ENCODE measurements around the gene MRPL45. TPM values are rescaled to one million over a fixed set of nuclear protein-coding genes. Genes with fewer than 3 reads are reported as not detected.

The MRPL45 gene
- total and polyA plus RNA-seq, 10 of the 15 experiments (the other 5 are each of a cell fraction or from before 2014, with no cell fraction given) = 37.5 to 128 (median 59.6) TPM

GRCh38 chr17:38363016-38363415, 66.0 kb downstream of the MRPL45 start:
- WGBS (ENCODE audit: insufficient coverage, insufficient replicate concordance, low lambda C conversion rate, missing lambda C conversion rate) = 100% methylated on average over 5 of the region's 5 CpGs
- TF ChIP-seq NFYB (IDR thresholded peaks at IDR 0.05; ENCODE audit: insufficient read depth, low read depth, low read length) (no peak), USF1 (IDR thresholded peaks at IDR 0.05; ENCODE audit: borderline replicate concordance, extremely low read length, insufficient read depth, low read depth, low read length) (no peak)
- Histone ChIP-seq H3K36me3 (ENCODE audit: control insufficient read depth in 2 of 2, insufficient read depth in 2 of 2, low read length in 1 of 2) (peaks cover 0 to 5% of the 10 kb centered on the region in 2 experiments; a peak in 3 of 4 replicates), H3K4me1 (ENCODE audit: control insufficient read depth, insufficient read depth, low read length) (no peaks in the 10 kb centered on the region), H4K20me1 (ENCODE audit: control insufficient read depth, insufficient read depth) (no peaks in the 10 kb centered on the region), H2AFZ (ENCODE audit: control insufficient read depth, low read depth, low read length) (no peak overlapping the region), H3K27ac (ENCODE audit: control insufficient read depth, insufficient read depth) (no peak overlapping the region), H3K9me3 (replicated peaks; ENCODE audit: control insufficient read depth, insufficient read depth, low read length) (no peaks in the 10 kb centered on the region), H3K4me2 (ENCODE audit: control insufficient read depth, insufficient read depth) (no peak overlapping the region), H3K9ac (ENCODE audit: control insufficient read depth, insufficient read depth, low read length) (no peak overlapping the region), H3K79me2 (ENCODE audit: control insufficient read depth, insufficient read depth, low read length) (no peaks in the 10 kb centered on the region), H3K4me3 (no peak overlapping the region), H3K27me3 (replicated peaks in 1 of 2; ENCODE audit: control insufficient read depth in 2 of 2, insufficient read depth in 2 of 2, low read length in 1 of 2) (no peaks in the 10 kb centered on the region)
- ChIA-PET POLR2A (no interaction called here), RAD21 (ENCODE audit: unreplicated experiment) (no interaction called here), CTCF (interaction anchor here (0.9 to 7.5 kb wide), 3 partner anchors 14 to 52 kb away, joined by 3 to 50 read pairs (median 10); no protein-coding TSS in a partner anchor), SMC1A (ENCODE audit: uncharacterized antibody, unreplicated experiment) (interaction anchor here (1.0 to 2.8 kb wide), 2 partner anchors 13 to 18 kb away, joined by 3 to 9 read pairs; no protein-coding TSS in a partner anchor)
- intact Hi-C loops (cut with micrococcal nuclease; ENCODE audit: unreplicated experiment) = no loop called here
- in situ Hi-C loops (cut with MboI) = no loop called here
- no peak for DNase-seq (ENCODE audit: low read depth, low spot score)
- no peak for ATAC-seq
- no peak for FAIRE-seq
- BruUV-seq (replicated peaks) = no TSS peak

- Histone ChIP-seq H3K9me3 (replicated peaks; ENCODE audit: control insufficient read depth, insufficient read depth, low read length) (no peaks in the 10 kb centered on the region), H3K4me3 (no peak overlapping the region), H3K9ac (ENCODE audit: control insufficient read depth, insufficient read depth, low read length) (no peak overlapping the region), H4K20me1 (ENCODE audit: control insufficient read depth, insufficient read depth) (no peaks in the 10 kb centered on the region), H3K4me1 (ENCODE audit: control insufficient read depth, insufficient read depth, low read length) (no peaks in the 10 kb centered on the region), H2AFZ (ENCODE audit: control insufficient read depth, low read depth, low read length) (no peak overlapping the region), H3K27ac (ENCODE audit: control insufficient read depth, insufficient read depth) (no peak overlapping the region), H3K27me3 (replicated peaks in 1 of 2; ENCODE audit: control insufficient read depth in 2 of 2, insufficient read depth in 2 of 2, low read length in 1 of 2) (no peaks in the 10 kb centered on the region), H3K4me2 (ENCODE audit: control insufficient read depth, insufficient read depth) (no peak overlapping the region), H3K36me3 (ENCODE audit: control insufficient read depth in 2 of 2, insufficient read depth in 2 of 2, low read length in 1 of 2) (peaks cover 2 to 9% of the 10 kb centered on the region in 2 experiments), H3K79me2 (ENCODE audit: control insufficient read depth, insufficient read depth, low read length) (no peaks in the 10 kb centered on the region)
- DNase-seq (ENCODE audit: low read depth, low spot score) (no peak), FAIRE-seq (no peak), ATAC-seq (no peak)
- ChIA-PET RAD21 (ENCODE audit: unreplicated experiment) (interaction anchor here (0.9 kb wide), 1 partner anchor 49 kb away, joined by 3 read pairs; no protein-coding TSS in a partner anchor), POLR2A (interaction anchor here (1.2 kb wide), 1 partner anchor 9 kb away, joined by 4 read pairs; no protein-coding TSS in a partner anchor), CTCF (interaction anchor here (1.0 to 7.5 kb wide), 3 partner anchors 9 to 50 kb away, joined by 3 to 50 read pairs (median 3); no protein-coding TSS in a partner anchor), SMC1A (ENCODE audit: uncharacterized antibody, unreplicated experiment) (no interaction called here)
- in situ Hi-C loops (cut with MboI) = no loop called here
- intact Hi-C loops (cut with micrococcal nuclease; ENCODE audit: unreplicated experiment) = no loop called here
- TF ChIP-seq RCOR1 (conservative IDR thresholded peaks at IDR 0.05; ENCODE audit: low read depth, low read length) = no peak
- no peak for TF ChIP-seq RBBP5 (conservative IDR thresholded peaks at IDR 0.05)
- no peak for TF ChIP-seq HCFC1 (IDR thresholded peaks at IDR 0.05; ENCODE audit: low read length)
- no peak for TF ChIP-seq E2F8 (IDR thresholded peaks at IDR 0.05; ENCODE audit: low read depth, partially characterized antibody)
- no peak for TF ChIP-seq KLF5 (IDR thresholded peaks at IDR 0.05; ENCODE audit: partially characterized antibody)
- 97% methylated on average over 8 of the region's 8 CpGs for WGBS (ENCODE audit: insufficient coverage, insufficient replicate concordance, low lambda C conversion rate, missing lambda C conversion rate)
- BruUV-seq (replicated peaks) = no TSS peak
Observed at GRCh38 chr17:38364741-38365140, 67.8 kb downstream of the MRPL45 start.

Data from GM12878 (cell line).